GM12875 (cell line): Measurements from ENCODE around the gene ZBTB16.

ENCODE experiments used
- H3K4me3 ChIP-seq: one replicate; pipeline ENCODE4 v1.5.1; 2011; ENCODE audit warnings: low read depth, low read length, control low read depth
- CTCF ChIP-seq: IDR thresholded peaks from 2 replicates; pipeline ENCODE4 v1.5.1; 2011; ENCODE audit warnings: low read depth, mild to moderate bottlenecking, control low read depth, inconsistent platforms, low read length, moderate library complexity, borderline replicate concordance; ENCODE audit not compliant: insufficient read depth

The ZBTB16 gene

GRCh38 chr11:114296605-114297372 is 237.3 kb downstream of the ZBTB16 start:
- no peak overlapping the region for H3K4me3 ChIP-seq
- no peak for TF ChIP-seq CTCF

GRCh38 chr11:114297806-114298709 is 238.5 kb downstream of the ZBTB16 start:
- no peak for TF ChIP-seq CTCF
- no peak overlapping the region for H3K4me3 ChIP-seq

- no peak for TF ChIP-seq CTCF
- no peak overlapping the region for H3K4me3 ChIP-seq
Measured at GRCh38 chr11:114298710-114299109, 239.2 kb downstream of the ZBTB16 start.
